Measurements from ENCODE around the gene KAT7. TPM values are rescaled to one million over a fixed set of nuclear protein-coding genes. Genes with fewer than 3 reads are reported as not detected.

The KAT7 gene
- total RNA-seq, 2 experiments from 2014 or later: 63.5 to 93.0 TPM

DNA sequence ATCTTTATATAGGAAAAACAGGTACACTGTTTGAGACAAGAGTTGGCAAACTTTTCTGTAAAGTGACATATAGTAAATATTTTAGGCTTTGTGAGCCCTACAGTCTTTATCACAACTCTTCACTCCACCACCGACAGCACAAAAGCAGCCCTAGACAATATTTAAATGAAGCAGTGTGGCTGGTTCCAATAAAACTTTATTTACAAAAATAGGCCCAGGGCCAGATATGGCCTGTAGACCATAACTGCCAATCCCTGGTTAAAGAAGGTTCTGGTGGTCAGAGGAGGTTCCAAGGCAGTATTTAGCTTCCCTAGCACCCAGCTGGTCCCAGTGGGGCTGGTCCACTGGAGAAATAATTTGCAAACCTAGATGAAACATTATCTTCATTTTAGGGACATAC, 28.2 kb upstream of the KAT7 start:
- DNase-seq (no peak), ATAC-seq (no peak)
- Mint-ChIP-seq H3K36me3 (ENCODE audit: low read depth) (peaks cover 5% of the 10 kb centered on the region), H3K4me1 (peaks cover 80% of the 10 kb centered on the region), H3K9me3 (ENCODE audit: low read depth) (no peaks in the 10 kb centered on the region), H3K27me3 (no peaks in the 10 kb centered on the region), H3K4me3 (no peak overlapping the region), H3K27ac (peak overlapping the region; percentile 76)
- ChIA-PET POLR2A (no interaction called here), CTCF (interaction anchor here (0.7 to 2.1 kb wide), 5 partner anchors 8 to 238 kb away, joined by 3 to 5 read pairs (median 4); no protein-coding TSS in a partner anchor)
- intact Hi-C loops (cut with DNase I, micrococcal nuclease): no loop called here

DNA sequence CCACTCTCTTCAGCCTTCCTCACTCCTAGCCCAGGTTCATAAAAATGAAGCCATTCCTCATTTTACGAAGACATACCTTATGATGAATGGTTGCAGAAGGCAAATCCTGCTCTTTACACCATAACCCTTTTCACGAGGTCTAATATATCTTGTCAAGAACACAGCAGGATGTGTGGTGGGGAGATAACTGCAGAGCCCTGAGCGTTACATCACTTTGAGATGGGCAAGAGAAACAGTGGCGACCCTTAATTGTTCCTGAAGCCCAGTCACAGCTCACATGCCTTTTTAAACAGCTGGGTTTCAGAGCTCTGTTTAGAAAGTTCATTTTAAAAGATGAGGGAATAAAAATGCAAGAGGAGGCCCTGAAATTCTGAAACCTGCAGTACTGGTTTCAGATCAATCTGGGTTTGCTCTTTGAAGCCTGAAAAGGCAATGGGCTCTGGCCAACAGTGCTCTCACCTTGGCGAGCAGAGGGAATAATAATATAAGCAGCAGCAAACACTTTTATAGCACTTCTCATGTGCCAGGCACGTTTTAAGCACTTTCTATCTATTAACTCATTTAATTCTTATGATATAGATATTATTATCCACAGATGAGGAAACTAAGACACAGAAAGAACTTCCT, 27.4 kb upstream of the KAT7 start:
- peak overlapping the region; percentile 21 for H3K4me3 Mint-ChIP-seq
- peaks cover 5% of the 10 kb centered on the region for H3K36me3 Mint-ChIP-seq (ENCODE audit: low read depth)
- ATAC-seq (no peak), DNase-seq (no peak)
- no peaks in the 10 kb centered on the region for H3K9me3 Mint-ChIP-seq (ENCODE audit: low read depth)
- H3K4me1 Mint-ChIP-seq: peaks cover 74% of the 10 kb centered on the region
- H3K27ac Mint-ChIP-seq: peak overlapping the region; percentile 76
- intact Hi-C loops (cut with DNase I, micrococcal nuclease): no loop called here
- POLR2A ChIA-PET: no interaction called here
- CTCF ChIA-PET: interaction anchor here (0.7 to 4.6 kb wide), 9 partner anchors 9 to 437 kb away, joined by 3 to 37 read pairs (median 4); partner anchors contain the start of gene SLC35B1
- H3K27me3 Mint-ChIP-seq: no peaks in the 10 kb centered on the region

DNA sequence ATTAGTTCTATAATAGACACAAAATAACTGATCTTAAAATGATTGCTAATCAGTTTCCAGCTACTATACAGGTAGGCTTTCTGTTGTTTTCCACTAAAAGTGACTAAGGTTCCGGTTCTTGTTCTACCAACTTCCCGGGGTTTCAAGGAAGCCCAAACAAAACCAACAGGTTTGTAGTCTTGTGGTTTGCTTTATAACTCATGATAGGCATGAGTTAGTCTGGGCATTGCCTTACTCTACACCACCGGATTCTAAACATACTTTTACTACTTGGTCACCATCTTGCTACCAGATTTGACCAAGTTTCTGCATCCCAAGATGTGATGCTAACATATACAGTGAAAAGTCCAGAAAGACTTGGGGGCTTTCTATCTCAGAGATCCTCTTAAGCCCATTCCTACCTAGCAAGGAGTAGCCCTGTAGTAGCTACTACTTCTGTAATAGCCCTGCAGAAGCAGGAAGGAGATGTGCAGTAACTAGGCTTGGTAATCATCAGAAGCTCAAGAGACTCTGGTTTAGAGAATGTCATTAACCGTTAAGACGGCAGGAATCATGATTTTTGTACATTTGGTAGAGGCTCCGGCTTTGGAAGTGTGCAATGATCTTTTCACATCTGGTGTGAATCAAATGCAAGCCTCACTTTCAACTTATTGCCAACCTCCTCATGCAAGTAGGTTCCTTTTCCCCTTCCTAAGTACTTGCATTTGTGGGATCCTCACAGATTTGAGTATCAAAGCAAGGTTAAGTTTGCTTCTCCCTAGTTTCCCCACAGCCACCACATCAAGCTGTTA, 26.1 kb upstream of the KAT7 start:
- ChIA-PET CTCF (interaction anchor here (0.7 to 4.6 kb wide), 11 partner anchors 10 to 331 kb away, joined by 3 to 37 read pairs (median 4); partner anchors contain the start of genes KAT7 and SLC35B1), POLR2A (interaction anchor here (0.9 to 3.1 kb wide), 5 partner anchors 13 to 54 kb away, joined by 3 to 28 read pairs (median 17); partner anchors contain the start of genes KAT7 and SLC35B1)
- Mint-ChIP-seq H3K36me3 (ENCODE audit: low read depth) (peaks cover 5% of the 10 kb centered on the region), H3K27me3 (no peaks in the 10 kb centered on the region), H3K4me3 (peak overlapping the region; percentile 89), H3K9me3 (ENCODE audit: low read depth) (no peaks in the 10 kb centered on the region), H3K4me1 (peaks cover 63% of the 10 kb centered on the region), H3K27ac (peak overlapping the region; percentile 88)
- DNase-seq (no peak), ATAC-seq (no peak)
- intact Hi-C loops (cut with DNase I, micrococcal nuclease): no loop called here

DNA sequence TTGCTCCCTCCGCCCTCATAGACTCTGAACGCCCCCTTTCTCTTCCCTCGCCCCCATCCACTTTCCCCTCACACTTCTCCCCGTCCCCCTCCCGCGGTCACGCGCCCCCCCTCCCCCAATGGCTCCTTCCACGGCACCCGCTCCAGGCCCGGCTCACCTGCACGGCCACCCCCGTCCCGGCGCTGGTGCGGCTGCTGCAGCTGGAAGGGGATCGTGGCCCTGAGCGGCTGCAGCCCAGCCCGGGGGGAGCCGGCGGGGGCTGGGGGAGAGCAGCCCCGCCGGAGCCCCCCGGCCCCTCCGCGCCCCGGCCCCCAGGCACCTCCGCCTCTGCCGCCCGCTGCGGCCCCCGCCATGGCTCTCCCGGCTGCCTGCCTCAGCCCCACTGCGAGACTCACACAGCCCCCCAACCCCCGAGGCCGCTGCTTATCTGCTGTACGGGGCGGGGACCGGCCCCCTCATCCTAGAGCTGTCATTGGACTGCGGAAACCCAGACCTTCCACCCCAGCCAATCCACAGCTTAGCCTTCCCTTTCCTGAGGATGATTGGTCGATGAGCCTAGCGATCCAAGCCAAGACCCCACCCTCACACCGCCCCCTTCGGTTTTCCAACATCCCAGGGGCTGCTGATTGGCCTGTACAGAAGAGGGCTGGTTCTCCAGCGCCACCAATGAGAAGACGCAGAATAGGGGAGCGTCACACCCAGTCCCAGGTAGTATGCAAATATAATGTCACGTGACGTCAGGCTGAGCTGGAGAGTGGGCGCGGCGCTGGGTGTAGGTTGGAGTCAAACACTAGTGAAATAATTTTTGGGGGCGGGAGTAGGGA, 24.5 kb upstream of the KAT7 start, which contains the start of gene FAM117A:
FAM117A (minus strand) TSS at position 397 of the 824 bp plus-strand sequence; CDS start at position 353, 44 bp downstream.
- ChIA-PET CTCF (interaction anchor here (0.5 to 4.6 kb wide), 16 partner anchors 9 to 584 kb away, joined by 3 to 37 read pairs (median 4); partner anchors contain the start of gene SLC35B1), POLR2A (interaction anchor here (0.5 to 3.1 kb wide), 14 partner anchors 9 to 146 kb away, joined by 3 to 28 read pairs (median 4); partner anchors contain the start of genes KAT7 and SLC35B1)
- Mint-ChIP-seq H3K36me3 (ENCODE audit: low read depth) (no peaks in the 10 kb centered on the region), H3K9me3 (ENCODE audit: low read depth) (no peaks in the 10 kb centered on the region), H3K4me1 (peaks cover 52% of the 10 kb centered on the region), H3K27ac (peak within 1 kb of the TSS; percentile 88), H3K4me3 (peak within 1 kb of the TSS; percentile 89), H3K27me3 (no peaks in the 10 kb centered on the region)
- DNase-seq (peak; percentile 98), ATAC-seq (peak; percentile 97)
- intact Hi-C loops (cut with DNase I, micrococcal nuclease): loop anchor here (1.0 to 2.0 kb wide), 6 partner anchors 15 to 350 kb away; partner anchors contain the start of genes KAT7 (in 2 of the 2), PHB1 (in 1 of the 2) and SPOP (in 1 of the 2)

DNA sequence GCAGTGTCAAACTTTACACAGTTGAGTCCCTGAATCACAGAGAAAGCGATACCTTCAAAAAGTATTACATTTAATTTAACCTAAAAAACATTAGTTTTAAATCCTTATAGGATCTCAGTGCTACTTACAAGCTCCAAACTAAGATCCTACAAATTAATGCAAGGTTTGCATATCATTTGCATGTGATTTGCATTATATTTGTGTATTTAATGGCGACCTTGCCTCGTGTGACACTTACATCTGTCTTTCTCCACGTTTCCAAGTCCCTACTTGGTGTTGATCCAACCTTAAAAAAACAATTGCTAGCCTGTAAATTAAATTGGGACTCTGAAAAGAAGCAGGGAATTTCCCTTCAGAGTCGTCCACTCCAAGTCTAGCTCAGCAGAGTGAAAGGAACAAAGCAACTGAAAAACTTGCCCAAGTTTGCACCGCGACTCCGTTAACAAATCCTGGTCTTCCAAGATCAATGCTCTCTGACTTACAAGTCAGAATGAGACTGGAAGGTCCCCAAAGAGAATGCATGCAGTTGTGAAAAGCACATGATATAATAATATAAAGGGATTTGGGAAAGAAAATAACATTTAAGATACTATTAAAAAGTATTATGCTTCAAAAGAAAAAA, 23.8 kb upstream of the KAT7 start:
- no peak for ATAC-seq
- Mint-ChIP-seq H3K27ac (peak overlapping the region; percentile 87), H3K27me3 (no peaks in the 10 kb centered on the region), H3K4me3 (peak overlapping the region; percentile 89), H3K4me1 (peaks cover 45% of the 10 kb centered on the region), H3K36me3 (ENCODE audit: low read depth) (no peaks in the 10 kb centered on the region), H3K9me3 (ENCODE audit: low read depth) (no peaks in the 10 kb centered on the region)
- POLR2A ChIA-PET: interaction anchor here (0.5 to 3.1 kb wide), 14 partner anchors 10 to 147 kb away, joined by 3 to 28 read pairs (median 4); partner anchors contain the start of genes KAT7 and SLC35B1
- intact Hi-C loops (cut with DNase I, micrococcal nuclease): loop anchor here (1.0 to 2.0 kb wide), 6 partner anchors 16 to 350 kb away; partner anchors contain the start of genes KAT7 (in 2 of the 2), PHB1 (in 1 of the 2) and SPOP (in 1 of the 2)
- CTCF ChIA-PET: interaction anchor here (0.5 to 4.6 kb wide), 15 partner anchors 8 to 585 kb away, joined by 3 to 37 read pairs (median 4); partner anchors contain the start of gene SLC35B1
- no peak for DNase-seq

DNA sequence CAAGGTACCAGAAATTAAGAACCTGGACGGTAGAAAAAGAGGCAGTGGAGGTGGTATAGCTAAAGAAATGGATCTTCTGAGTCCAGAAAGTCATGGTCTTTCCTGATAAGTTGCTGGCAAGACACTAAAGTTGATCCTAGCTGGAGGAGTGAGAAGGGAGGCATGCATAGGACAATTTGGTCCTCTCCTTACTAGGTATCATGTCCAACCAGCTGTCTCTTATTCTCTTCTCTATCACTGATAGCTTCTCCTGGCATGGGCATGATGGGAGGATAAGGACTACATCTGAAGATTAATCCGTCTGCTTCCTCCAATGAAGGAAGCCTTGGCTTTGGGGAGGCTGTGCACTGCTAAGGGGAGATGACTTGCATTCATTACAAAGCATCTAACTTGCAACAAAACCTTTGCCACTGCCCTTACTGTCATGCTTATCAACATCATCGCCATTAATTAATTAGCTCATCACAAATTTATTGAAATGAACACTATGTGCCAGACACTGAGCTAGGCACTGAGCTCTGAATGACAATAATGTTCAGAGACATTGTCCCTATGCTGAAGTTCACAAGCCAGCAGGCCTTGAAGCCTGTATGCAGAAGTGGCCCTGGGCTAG, 21.5 kb upstream of the KAT7 start:
- CTCF ChIA-PET: interaction anchor here (1.2 to 1.6 kb wide), 2 partner anchors 21 to 59 kb away, joined by 4 to 6 read pairs; partner anchors contain the start of genes KAT7 and SLC35B1
- intact Hi-C loops (cut with DNase I, micrococcal nuclease): no loop called here

DNA sequence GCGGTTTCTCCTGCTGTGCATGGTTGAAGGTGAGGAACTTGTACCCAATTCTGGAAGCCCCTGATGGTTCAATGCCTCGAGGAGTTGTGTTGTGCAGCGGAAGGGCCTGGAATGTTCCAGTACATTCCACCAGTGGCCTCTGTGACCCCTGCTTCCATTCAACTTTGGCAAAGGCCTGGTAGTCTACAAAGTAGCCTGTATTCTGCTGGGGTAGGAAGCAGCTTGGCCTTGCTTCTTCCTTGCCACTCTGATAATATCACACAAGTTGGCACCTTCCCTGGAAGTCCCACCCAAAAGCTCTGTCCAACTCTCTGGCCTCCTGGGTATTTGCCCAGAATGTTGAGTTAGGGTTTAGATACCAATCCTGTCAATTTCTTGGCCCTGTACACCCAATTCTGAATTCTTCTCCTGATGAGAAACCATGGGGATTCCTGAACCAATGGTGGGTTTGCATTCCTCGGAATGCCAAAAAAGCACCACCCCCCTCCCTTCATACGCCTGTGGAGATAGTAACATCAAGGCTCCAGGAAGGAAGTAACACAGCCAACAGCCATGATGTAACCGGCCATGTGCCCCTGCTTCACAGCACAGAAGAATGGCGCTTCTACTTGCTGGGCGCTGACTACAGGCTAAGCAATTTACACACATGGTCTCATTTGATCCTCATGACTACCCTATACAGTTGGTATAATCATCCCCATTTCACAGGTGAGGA, 12.8 kb upstream of the KAT7 start:
- no peak overlapping the region for H3K4me3 Mint-ChIP-seq
- POLR2A ChIA-PET: no interaction called here
- DNase-seq: no peak
- H3K36me3 Mint-ChIP-seq (ENCODE audit: low read depth): no peaks in the 10 kb centered on the region
- CTCF ChIA-PET: interaction anchor here (0.9 to 1.0 kb wide), 3 partner anchors 167 to 218 kb away, joined by 3 to 4 read pairs (median 3); no protein-coding TSS in a partner anchor
- intact Hi-C loops (cut with DNase I, micrococcal nuclease): no loop called here
- no peaks in the 10 kb centered on the region for H3K9me3 Mint-ChIP-seq (ENCODE audit: low read depth)
- no peaks in the 10 kb centered on the region for H3K27me3 Mint-ChIP-seq
- H3K27ac Mint-ChIP-seq: no peak overlapping the region
- peaks cover 8% of the 10 kb centered on the region for H3K4me1 Mint-ChIP-seq
- ATAC-seq: no peak

More for the DNA sequence above, 21.5 kb upstream of the KAT7 start:
- peaks cover 22% of the 10 kb centered on the region for H3K4me1 Mint-ChIP-seq
- H3K36me3 Mint-ChIP-seq (ENCODE audit: low read depth): no peaks in the 10 kb centered on the region
- no peak overlapping the region for H3K27ac Mint-ChIP-seq
- H3K9me3 Mint-ChIP-seq (ENCODE audit: low read depth): no peaks in the 10 kb centered on the region
- DNase-seq: no peak
- no peak for ATAC-seq
- H3K4me3 Mint-ChIP-seq: no peak overlapping the region
- POLR2A ChIA-PET: no interaction called here
- no peaks in the 10 kb centered on the region for H3K27me3 Mint-ChIP-seq

DNA sequence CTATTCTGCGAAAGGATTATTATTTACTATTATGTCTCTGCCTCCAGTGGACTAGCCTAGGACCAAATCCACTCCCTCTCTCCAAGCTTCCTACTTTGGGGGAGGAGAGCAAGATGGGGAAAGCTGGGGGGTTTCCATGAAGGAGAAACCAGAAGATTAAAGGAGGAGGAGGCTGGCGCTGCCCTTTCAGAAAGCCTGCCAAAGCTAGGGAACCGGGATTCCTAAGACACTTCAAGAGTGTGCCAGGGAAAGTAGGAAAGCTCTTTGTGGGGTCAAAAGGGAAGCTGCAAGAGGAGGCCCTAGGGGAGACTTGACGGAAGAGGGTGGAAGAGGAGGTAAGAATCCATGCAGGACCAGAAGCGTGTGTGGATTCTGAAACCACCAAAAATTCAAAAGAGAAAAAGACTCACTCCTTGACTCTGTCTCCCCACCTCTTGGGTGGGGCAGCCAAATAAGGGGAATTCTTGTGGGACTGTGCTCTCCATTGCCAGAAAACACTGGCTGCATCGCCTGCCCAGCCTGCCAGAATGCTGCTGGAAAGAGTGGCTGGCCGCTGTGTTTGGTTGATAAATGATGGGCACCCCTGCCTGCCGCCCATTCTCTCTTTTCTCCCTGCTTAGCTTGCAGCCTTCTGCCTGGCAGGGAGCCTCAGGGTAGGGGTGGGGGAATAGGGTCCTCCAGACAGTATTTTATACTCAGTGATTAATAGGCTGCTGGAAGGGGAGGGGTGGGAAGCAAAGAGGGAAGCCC, 11.8 kb upstream of the KAT7 start:
- POLR2A ChIA-PET: no interaction called here
- no peaks in the 10 kb centered on the region for H3K27me3 Mint-ChIP-seq

DNA sequence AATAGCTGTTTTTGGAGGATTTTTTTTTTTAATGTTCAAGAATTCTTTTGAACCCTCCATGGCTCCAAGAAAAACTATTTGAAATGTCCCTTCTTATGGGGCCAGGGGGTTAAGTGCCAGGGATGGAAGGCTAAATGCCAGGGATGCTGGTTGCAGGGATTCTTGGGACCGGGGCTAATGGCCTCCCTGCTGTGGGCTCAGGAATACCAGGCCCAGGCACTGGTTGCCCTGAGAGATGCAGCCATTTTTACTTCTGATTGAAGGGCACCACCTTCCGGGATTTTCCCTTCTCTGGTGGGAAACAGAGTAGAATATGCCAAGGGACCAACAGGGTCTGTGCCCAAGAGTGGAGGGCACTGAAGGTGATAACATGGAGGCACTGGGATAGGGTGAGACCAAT, 10.9 kb upstream of the KAT7 start:
- ATAC-seq (no peak), DNase-seq (no peak)
- Mint-ChIP-seq H3K27ac (no peak overlapping the region), H3K9me3 (ENCODE audit: low read depth) (no peaks in the 10 kb centered on the region), H3K4me3 (no peak overlapping the region), H3K36me3 (ENCODE audit: low read depth) (no peaks in the 10 kb centered on the region), H3K4me1 (peaks cover 8% of the 10 kb centered on the region), H3K27me3 (no peaks in the 10 kb centered on the region)
- intact Hi-C loops (cut with DNase I, micrococcal nuclease): no loop called here
- ChIA-PET CTCF (interaction anchor here (0.8 to 1.0 kb wide), 2 partner anchors 10 to 70 kb away, joined by 3 read pairs; partner anchors contain the start of gene SLC35B1), POLR2A (no interaction called here)

More for the DNA sequence above, 11.8 kb upstream of the KAT7 start:
- H3K36me3 Mint-ChIP-seq (ENCODE audit: low read depth): no peaks in the 10 kb centered on the region
- H3K4me1 Mint-ChIP-seq: peaks cover 8% of the 10 kb centered on the region
- no peak overlapping the region for H3K27ac Mint-ChIP-seq
- ATAC-seq (no peak), DNase-seq (no peak)
- H3K9me3 Mint-ChIP-seq (ENCODE audit: low read depth): no peaks in the 10 kb centered on the region
- intact Hi-C loops (cut with DNase I, micrococcal nuclease): no loop called here
- no peak overlapping the region for H3K4me3 Mint-ChIP-seq
- CTCF ChIA-PET: interaction anchor here (0.9 to 1.0 kb wide), 3 partner anchors 168 to 219 kb away, joined by 3 to 4 read pairs (median 3); no protein-coding TSS in a partner anchor

Data from activated CD4-positive, alpha-beta T cell treated with anti-CD3 and anti-CD28 coated beads for 36 hours (primary cell).